Measurements from ENCODE around the gene CDH24.

DNA sequence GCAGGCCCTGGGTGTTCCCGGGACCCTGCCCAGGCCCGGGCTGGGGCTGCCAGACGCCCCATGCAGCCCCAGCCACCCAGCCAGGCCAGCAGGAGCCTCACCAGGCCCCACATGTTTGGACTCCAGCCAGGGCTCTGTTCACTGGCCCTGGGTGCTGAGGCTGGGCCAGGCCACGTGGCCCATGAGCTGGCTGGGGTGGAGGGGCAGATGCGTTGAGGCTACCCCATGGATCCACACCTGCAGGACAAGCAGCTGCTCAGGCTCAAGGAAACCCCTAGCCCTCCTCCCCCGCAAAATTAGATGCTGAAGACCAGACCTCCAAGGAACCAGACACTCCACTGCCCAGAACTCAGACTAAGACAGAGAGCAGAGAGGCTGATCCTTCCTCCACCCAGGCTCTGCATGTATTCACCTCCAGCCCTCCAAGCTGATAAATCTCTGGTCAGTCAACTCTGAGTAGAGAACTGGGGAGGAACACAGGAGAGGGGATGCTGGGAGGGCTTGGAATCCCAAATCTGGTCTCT is 1.6 kb downstream of the CDH24 start:
- TF ChIP-seq, protein P1, sequence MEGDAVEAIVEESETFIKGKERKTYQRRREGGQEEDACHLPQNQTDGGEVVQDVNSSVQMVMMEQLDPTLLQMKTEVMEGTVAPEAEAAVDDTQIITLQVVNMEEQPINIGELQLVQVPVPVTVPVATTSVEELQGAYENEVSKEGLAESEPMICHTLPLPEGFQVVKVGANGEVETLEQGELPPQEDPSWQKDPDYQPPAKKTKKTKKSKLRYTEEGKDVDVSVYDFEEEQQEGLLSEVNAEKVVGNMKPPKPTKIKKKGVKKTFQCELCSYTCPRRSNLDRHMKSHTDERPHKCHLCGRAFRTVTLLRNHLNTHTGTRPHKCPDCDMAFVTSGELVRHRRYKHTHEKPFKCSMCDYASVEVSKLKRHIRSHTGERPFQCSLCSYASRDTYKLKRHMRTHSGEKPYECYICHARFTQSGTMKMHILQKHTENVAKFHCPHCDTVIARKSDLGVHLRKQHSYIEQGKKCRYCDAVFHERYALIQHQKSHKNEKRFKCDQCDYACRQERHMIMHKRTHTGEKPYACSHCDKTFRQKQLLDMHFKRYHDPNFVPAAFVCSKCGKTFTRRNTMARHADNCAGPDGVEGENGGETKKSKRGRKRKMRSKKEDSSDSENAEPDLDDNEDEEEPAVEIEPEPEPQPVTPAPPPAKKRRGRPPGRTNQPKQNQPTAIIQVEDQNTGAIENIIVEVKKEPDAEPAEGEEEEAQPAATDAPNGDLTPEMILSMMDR (IDR thresholded peaks at IDR 0.05; ENCODE audit: extremely low read depth in 1 of 2, insufficient read depth in 1 of 2, low read depth in 1 of 2, low read length in 2 of 2), result no peak
- no peak for TF ChIP-seq FOS (IDR thresholded peaks at IDR 0.05; ENCODE audit: borderline replicate concordance, insufficient read depth, low read length)
